Measurements from ENCODE around the gene ANKRD16. TPM values are rescaled to one million over a fixed set of nuclear protein-coding genes. Genes with fewer than 3 reads are reported as not detected.

Gene ANKRD16
- total RNA-seq, 4 donors from 2014 or later = 8.5 to 21.7 (median 17.8) TPM

DNA sequence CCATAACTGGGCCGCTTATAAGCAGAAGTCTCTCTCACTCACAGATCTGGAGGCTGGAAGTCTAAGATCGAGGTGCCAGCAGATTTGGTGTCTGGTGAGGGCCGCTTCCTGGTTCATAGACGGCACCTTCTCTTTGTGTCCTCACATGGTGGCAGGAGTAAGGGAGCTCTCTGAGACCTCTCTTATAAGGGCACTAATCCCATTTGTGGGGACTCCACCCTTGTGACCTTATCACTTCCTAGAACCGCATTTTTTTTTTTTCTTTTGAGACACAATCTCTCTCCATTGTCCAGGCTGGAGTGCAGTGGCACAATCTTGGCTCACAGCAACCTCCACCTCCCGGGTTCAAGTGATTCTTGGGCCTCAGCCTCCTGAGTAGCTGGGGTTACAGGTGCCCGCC, 8.5 kb upstream of the ANKRD16 start:
- Histone ChIP-seq H3K36me3 (peaks cover 0 to 7% (median 3%) of the 10 kb centered on the region in 4 donors), H3K9me3 (peaks cover 0 to 3% of the 10 kb centered on the region in 2 donors), H3K27ac (no peak overlapping the region), H3K27me3 (no peaks in the 10 kb centered on the region), H3K4me3 (no peak overlapping the region), H3K4me1 (peaks cover 0 to 8% (median 0%) of the 10 kb centered on the region in 4 donors)
- no peak for DNase-seq
- intact Hi-C loops (cut with DNase I; ENCODE audit: low total_unique reads) (no loop called here), in situ Hi-C loops (cut with MboI; ENCODE audit: low pct_ligation_motif_present in 1 of 4, low pct_unique_long_range_greater_than_20kb in 1 of 4, low sequenced_read_pairs in 3 of 4) (no loop called here)
- TF ChIP-seq, protein P1, sequence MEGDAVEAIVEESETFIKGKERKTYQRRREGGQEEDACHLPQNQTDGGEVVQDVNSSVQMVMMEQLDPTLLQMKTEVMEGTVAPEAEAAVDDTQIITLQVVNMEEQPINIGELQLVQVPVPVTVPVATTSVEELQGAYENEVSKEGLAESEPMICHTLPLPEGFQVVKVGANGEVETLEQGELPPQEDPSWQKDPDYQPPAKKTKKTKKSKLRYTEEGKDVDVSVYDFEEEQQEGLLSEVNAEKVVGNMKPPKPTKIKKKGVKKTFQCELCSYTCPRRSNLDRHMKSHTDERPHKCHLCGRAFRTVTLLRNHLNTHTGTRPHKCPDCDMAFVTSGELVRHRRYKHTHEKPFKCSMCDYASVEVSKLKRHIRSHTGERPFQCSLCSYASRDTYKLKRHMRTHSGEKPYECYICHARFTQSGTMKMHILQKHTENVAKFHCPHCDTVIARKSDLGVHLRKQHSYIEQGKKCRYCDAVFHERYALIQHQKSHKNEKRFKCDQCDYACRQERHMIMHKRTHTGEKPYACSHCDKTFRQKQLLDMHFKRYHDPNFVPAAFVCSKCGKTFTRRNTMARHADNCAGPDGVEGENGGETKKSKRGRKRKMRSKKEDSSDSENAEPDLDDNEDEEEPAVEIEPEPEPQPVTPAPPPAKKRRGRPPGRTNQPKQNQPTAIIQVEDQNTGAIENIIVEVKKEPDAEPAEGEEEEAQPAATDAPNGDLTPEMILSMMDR (IDR thresholded peaks at IDR 0.05) = no peak
- TF ChIP-seq POLR2A (IDR thresholded peaks at IDR 0.05) = no peak
- no peak for TF ChIP-seq EP300 (IDR thresholded peaks at IDR 0.05; ENCODE audit: low read depth)
- TF ChIP-seq POLR2AphosphoS5 (IDR thresholded peaks at IDR 0.05) = no peak
- 93 to 100% methylated on average over 2 to 7 of the region's 7 CpGs for WGBS, 2 donors (ENCODE audit: low coverage in 1 of 2)

DNA sequence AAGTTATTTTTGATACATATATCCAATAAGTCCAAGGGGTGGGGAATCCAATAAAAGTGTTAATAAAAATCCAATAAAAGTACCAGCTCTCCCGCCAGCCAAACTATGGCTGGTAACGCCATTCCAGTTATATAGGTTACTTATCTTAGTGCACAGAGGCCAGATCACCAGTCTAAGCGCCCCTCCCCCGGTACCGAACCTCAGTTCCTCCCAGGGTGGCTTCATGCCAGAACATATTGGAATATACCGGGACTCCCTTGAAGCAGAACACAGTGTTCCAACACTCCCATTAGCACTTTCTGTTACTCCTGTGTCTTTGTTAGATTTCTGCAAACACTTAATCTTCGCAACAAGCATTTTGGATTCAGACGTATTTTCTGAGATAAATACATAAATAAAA, 7.8 kb upstream of the ANKRD16 start:
- intact Hi-C loops (cut with DNase I; ENCODE audit: low total_unique reads) = no loop called here

DNA sequence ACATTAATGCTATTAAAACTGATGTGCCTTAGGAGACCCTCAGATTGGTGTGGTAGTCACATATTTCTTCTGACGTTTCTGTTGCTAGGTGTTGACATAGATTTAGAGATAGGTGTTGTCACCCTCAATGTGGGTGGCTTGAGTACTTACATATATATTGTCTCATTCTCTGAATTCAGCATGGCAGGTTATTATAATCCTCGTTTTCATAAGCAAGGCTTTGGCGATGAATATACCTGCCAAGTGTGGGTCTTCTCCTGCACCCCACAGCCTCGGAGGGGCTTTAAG, 7.3 kb upstream of the ANKRD16 start:
- TF ChIP-seq, protein P1 (IDR thresholded peaks at IDR 0.05) = no peak
- TF ChIP-seq POLR2AphosphoS5 (IDR thresholded peaks at IDR 0.05) (no peak), EP300 (IDR thresholded peaks at IDR 0.05; ENCODE audit: low read depth) (no peak), POLR2A (IDR thresholded peaks at IDR 0.05) (no peak)
- Histone ChIP-seq H3K4me3 (no peak overlapping the region), H3K36me3 (peaks cover 0 to 7% (median 3%) of the 10 kb centered on the region in 4 donors), H3K4me1 (peaks cover under 1 to 19% (median 6%) of the 10 kb centered on the region in 4 donors), H3K9me3 (peaks cover 0 to 3% of the 10 kb centered on the region in 2 donors), H3K27ac (no peak overlapping the region), H3K27me3 (no peaks in the 10 kb centered on the region)
- 80 to 86% methylated on average over 3 to 4 of the region's 4 CpGs for WGBS, 2 donors (ENCODE audit: low coverage in 1 of 2)
- DNase-seq = no peak
- intact Hi-C loops (cut with DNase I; ENCODE audit: low total_unique reads) = no loop called here
- in situ Hi-C loops (cut with MboI; ENCODE audit: low pct_ligation_motif_present in 1 of 4, low pct_unique_long_range_greater_than_20kb in 1 of 4, low sequenced_read_pairs in 3 of 4) = no loop called here

More for the DNA sequence above, 7.8 kb upstream of the ANKRD16 start:
- TF ChIP-seq EP300 (IDR thresholded peaks at IDR 0.05; ENCODE audit: low read depth) (no peak), POLR2AphosphoS5 (IDR thresholded peaks at IDR 0.05) (no peak), POLR2A (IDR thresholded peaks at IDR 0.05) (no peak)
- TF ChIP-seq, protein P1 (IDR thresholded peaks at IDR 0.05) = no peak
- peaks cover 0 to 14% (median 5%) of the 10 kb centered on the region in 4 donors for H3K4me1 ChIP-seq
- whole genome bisulfite sequencing, 2 donors (ENCODE audit: low coverage in 1 of 2) = 95 to 97% methylated on average over 6 to 8 of the region's 8 CpGs
- H3K9me3 ChIP-seq = peaks cover 0 to 3% of the 10 kb centered on the region in 2 donors
- no peak overlapping the region for H3K4me3 ChIP-seq
- in situ Hi-C loops (cut with MboI; ENCODE audit: low pct_ligation_motif_present in 1 of 4, low pct_unique_long_range_greater_than_20kb in 1 of 4, low sequenced_read_pairs in 3 of 4) = no loop called here
- H3K36me3 ChIP-seq = peaks cover 0 to 7% (median 3%) of the 10 kb centered on the region in 4 donors
- no peak for DNase-seq
- H3K27me3 ChIP-seq = no peaks in the 10 kb centered on the region
- no peak overlapping the region for H3K27ac ChIP-seq

DNA sequence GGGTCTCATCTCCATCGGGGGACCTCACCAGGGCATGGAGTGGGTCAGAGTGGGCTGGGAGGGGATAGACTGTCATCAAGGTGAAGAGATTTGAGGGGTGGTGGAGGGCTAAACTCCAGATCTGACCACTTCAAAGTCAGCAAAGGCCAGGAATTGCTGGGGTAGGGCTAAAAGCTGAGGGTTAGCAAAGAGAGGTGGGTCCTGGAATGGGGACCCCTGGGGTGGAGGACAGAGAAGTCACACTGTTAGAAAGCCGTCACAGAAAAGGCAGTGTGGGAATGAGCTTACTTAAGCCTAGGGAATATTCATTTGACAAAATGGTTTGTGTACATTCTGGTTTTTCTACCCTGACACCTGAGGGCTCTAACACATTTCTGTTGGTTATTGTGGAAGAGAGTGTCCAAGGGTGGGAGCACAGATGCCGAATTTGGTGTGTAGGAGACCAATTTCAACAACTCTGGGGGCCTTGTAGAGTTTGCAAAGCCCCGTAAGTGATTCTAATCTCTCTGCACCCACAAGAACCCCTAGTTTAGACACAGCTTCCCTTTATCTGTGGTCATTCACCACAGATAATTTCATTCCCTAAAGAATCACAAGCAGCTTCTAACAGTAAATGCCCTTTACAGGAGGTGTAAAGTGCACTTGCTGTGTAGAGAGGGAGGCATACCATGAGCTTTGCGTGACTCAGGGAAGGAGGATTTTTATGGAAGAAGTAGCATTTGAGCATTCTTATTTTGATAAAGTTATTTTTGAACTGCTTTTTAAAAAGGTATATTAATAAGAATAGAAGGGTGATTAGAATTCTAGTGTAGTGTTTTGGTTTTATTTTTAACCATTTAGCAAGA, 6.7 kb upstream of the ANKRD16 start:
- in situ Hi-C loops (cut with MboI; ENCODE audit: low pct_ligation_motif_present in 1 of 4, low pct_unique_long_range_greater_than_20kb in 1 of 4, low sequenced_read_pairs in 3 of 4) = no loop called here
- Histone ChIP-seq H3K9me3 (peaks cover 0 to 3% of the 10 kb centered on the region in 2 donors), H3K36me3 (peaks cover 0 to 7% (median 3%) of the 10 kb centered on the region in 4 donors), H3K4me3 (no peak overlapping the region), H3K27ac (peak overlapping the region in 2 of 4 donors; percentile 37 to 47), H3K27me3 (no peaks in the 10 kb centered on the region), H3K4me1 (peaks cover 6 to 25% (median 8%) of the 10 kb centered on the region in 4 donors)
- TF ChIP-seq POLR2A (IDR thresholded peaks at IDR 0.05) (no peak), POLR2AphosphoS5 (IDR thresholded peaks at IDR 0.05) (no peak), EP300 (IDR thresholded peaks at IDR 0.05; ENCODE audit: low read depth) (no peak)
- TF ChIP-seq, protein P1 (IDR thresholded peaks at IDR 0.05) = no peak
- no peak for DNase-seq
- WGBS, 2 donors (ENCODE audit: low coverage in 1 of 2) = 81 to 94% methylated on average over 3 to 5 of the region's 5 CpGs
- intact Hi-C loops (cut with DNase I; ENCODE audit: low total_unique reads) = no loop called here
